ENCODE data around the gene PRKACA. TPM values are rescaled to one million over a fixed set of nuclear protein-coding genes. Genes with fewer than 3 reads are reported as not detected.

The PRKACA gene
- total and polyA plus RNA-seq, 10 of the 15 experiments (the other 5 are each of a cell fraction or from before 2014, with no cell fraction given), result 0.53 to 68.5 (median 11.2) TPM

DNA sequence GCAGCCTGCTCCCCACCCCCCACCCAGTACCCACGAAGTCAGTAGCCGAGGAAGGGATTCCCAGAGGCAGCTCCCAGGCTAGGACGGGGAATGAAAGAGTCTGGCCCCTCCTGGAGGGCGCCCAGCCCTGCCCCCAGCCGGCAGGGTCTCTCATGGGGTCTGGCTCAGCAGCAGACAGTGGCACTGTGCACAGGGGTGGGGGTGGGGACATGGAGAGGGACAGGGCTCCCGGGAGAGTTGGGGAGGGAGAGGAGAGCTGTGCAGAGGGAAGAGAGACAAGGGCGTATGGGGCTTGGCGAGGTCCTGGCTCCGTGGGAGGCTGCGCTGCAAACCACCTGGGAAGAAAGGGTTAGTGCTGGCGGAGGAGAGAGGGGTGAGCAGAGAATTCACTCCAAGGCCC lies 46.5 kb upstream of the PRKACA start:
- Histone ChIP-seq H2AFZ (ENCODE audit: control insufficient read depth, low read depth, low read length) (no peak overlapping the region), H3K4me2 (ENCODE audit: control insufficient read depth, insufficient read depth) (no peak overlapping the region), H3K27me3 (replicated peaks in 1 of 2; ENCODE audit: control insufficient read depth in 2 of 2, insufficient read depth in 2 of 2, low read length in 1 of 2) (no peaks in the 10 kb centered on the region), H4K20me1 (ENCODE audit: control insufficient read depth, insufficient read depth) (no peaks in the 10 kb centered on the region; the same call in 1 of the 2 replicates), H3K4me1 (ENCODE audit: control insufficient read depth, insufficient read depth, low read length) (no peaks in the 10 kb centered on the region), H3K27ac (ENCODE audit: control insufficient read depth, insufficient read depth) (no peak overlapping the region), H3K36me3 (ENCODE audit: control insufficient read depth in 2 of 2, insufficient read depth in 2 of 2, low read length in 1 of 2) (no peaks in the 10 kb centered on the region), H3K79me2 (ENCODE audit: control insufficient read depth, insufficient read depth, low read length) (no peaks in the 10 kb centered on the region), H3K9ac (ENCODE audit: control insufficient read depth, insufficient read depth, low read length) (no peak overlapping the region), H3K4me3 (no peak overlapping the region), H3K9me3 (replicated peaks; ENCODE audit: control insufficient read depth, insufficient read depth, low read length) (no peaks in the 10 kb centered on the region)
- TF ChIP-seq MEF2A (IDR thresholded peaks at IDR 0.05; ENCODE audit: insufficient read depth, low read depth, low read length) (no peak), KDM1A (IDR thresholded peaks at IDR 0.05; ENCODE audit: borderline replicate concordance) (no peak), PAX8 (IDR thresholded peaks at IDR 0.05) (no peak), HCFC1 (IDR thresholded peaks at IDR 0.05; ENCODE audit: low read length) (no peak), POLR2AphosphoS5 (IDR thresholded peaks at IDR 0.05; ENCODE audit: low read length) (no peak), RELA (IDR thresholded peaks at IDR 0.05; ENCODE audit: borderline replicate concordance, partially characterized antibody) (no peak), E2F8 (IDR thresholded peaks at IDR 0.05; ENCODE audit: low read depth, partially characterized antibody) (no peak), NR2C1 (IDR thresholded peaks at IDR 0.05) (no peak), MYB (IDR thresholded peaks at IDR 0.05; ENCODE audit: borderline replicate concordance, low read depth, low read length) (no peak)
- TF ChIP-seq, protein P1, sequence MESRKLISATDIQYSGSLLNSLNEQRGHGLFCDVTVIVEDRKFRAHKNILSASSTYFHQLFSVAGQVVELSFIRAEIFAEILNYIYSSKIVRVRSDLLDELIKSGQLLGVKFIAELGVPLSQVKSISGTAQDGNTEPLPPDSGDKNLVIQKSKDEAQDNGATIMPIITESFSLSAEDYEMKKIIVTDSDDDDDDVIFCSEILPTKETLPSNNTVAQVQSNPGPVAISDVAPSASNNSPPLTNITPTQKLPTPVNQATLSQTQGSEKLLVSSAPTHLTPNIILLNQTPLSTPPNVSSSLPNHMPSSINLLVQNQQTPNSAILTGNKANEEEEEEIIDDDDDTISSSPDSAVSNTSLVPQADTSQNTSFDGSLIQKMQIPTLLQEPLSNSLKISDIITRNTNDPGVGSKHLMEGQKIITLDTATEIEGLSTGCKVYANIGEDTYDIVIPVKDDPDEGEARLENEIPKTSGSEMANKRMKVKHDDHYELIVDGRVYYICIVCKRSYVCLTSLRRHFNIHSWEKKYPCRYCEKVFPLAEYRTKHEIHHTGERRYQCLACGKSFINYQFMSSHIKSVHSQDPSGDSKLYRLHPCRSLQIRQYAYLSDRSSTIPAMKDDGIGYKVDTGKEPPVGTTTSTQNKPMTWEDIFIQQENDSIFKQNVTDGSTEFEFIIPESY (IDR thresholded peaks at IDR 0.05), result no peak
- TF ChIP-seq, protein P2, sequence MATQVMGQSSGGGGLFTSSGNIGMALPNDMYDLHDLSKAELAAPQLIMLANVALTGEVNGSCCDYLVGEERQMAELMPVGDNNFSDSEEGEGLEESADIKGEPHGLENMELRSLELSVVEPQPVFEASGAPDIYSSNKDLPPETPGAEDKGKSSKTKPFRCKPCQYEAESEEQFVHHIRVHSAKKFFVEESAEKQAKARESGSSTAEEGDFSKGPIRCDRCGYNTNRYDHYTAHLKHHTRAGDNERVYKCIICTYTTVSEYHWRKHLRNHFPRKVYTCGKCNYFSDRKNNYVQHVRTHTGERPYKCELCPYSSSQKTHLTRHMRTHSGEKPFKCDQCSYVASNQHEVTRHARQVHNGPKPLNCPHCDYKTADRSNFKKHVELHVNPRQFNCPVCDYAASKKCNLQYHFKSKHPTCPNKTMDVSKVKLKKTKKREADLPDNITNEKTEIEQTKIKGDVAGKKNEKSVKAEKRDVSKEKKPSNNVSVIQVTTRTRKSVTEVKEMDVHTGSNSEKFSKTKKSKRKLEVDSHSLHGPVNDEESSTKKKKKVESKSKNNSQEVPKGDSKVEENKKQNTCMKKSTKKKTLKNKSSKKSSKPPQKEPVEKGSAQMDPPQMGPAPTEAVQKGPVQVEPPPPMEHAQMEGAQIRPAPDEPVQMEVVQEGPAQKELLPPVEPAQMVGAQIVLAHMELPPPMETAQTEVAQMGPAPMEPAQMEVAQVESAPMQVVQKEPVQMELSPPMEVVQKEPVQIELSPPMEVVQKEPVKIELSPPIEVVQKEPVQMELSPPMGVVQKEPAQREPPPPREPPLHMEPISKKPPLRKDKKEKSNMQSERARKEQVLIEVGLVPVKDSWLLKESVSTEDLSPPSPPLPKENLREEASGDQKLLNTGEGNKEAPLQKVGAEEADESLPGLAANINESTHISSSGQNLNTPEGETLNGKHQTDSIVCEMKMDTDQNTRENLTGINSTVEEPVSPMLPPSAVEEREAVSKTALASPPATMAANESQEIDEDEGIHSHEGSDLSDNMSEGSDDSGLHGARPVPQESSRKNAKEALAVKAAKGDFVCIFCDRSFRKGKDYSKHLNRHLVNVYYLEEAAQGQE (IDR thresholded peaks at IDR 0.05; ENCODE audit: low read depth, low read length), result no peak
- TF ChIP-seq, protein P3, sequence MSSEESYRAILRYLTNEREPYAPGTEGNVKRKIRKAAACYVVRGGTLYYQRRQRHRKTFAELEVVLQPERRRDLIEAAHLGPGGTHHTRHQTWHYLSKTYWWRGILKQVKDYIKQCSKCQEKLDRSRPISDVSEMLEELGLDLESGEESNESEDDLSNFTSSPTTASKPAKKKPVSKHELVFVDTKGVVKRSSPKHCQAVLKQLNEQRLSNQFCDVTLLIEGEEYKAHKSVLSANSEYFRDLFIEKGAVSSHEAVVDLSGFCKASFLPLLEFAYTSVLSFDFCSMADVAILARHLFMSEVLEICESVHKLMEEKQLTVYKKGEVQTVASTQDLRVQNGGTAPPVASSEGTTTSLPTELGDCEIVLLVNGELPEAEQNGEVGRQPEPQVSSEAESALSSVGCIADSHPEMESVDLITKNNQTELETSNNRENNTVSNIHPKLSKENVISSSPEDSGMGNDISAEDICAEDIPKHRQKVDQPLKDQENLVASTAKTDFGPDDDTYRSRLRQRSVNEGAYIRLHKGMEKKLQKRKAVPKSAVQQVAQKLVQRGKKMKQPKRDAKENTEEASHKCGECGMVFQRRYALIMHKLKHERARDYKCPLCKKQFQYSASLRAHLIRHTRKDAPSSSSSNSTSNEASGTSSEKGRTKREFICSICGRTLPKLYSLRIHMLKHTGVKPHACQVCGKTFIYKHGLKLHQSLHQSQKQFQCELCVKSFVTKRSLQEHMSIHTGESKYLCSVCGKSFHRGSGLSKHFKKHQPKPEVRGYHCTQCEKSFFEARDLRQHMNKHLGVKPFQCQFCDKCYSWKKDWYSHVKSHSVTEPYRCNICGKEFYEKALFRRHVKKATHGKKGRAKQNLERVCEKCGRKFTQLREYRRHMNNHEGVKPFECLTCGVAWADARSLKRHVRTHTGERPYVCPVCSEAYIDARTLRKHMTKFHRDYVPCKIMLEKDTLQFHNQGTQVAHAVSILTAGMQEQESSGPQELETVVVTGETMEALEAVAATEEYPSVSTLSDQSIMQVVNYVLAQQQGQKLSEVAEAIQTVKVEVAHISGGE (CRISPR knock-in tag; IDR thresholded peaks at IDR 0.05), result no peak
- RAD21 ChIA-PET (ENCODE audit: unreplicated experiment), result no interaction called here
- FAIRE-seq (no peak), ATAC-seq (no peak), DNase-seq (ENCODE audit: low read depth, low spot score) (no peak)
- POLR2A ChIA-PET, result no interaction called here
- no TSS peak for BruUV-seq (replicated peaks)
- intact Hi-C loops (cut with micrococcal nuclease; ENCODE audit: unreplicated experiment) (no loop called here), in situ Hi-C loops (cut with MboI) (no loop called here)
- SMC1A ChIA-PET (ENCODE audit: uncharacterized antibody, unreplicated experiment), result no interaction called here
- CTCF ChIA-PET, result no interaction called here
- 61% methylated on average over 11 of the region's 11 CpGs for whole genome bisulfite sequencing (ENCODE audit: insufficient coverage, insufficient replicate concordance, low lambda C conversion rate, missing lambda C conversion rate)

Measured in GM12878 (cell line).